Loucy (cell line): ENCODE data around the gene TBCD.
"Not testable (repeated sequence)": the region's sequence is repeated elsewhere in the genome, so short reads cannot be mapped to it uniquely, and the experiment has no call there.

Experiments used
- H2AFZ ChIP-seq: fragments of 200-600 bp; sonication (generic); 2 replicates; pipeline ENCODE4 v1.6.0; 2016; ENCODE audit warnings: antibody characterized with exemption, mild to moderate bottlenecking, low read length, moderate library complexity
- H3F3A ChIP-seq: fragments of 200-600 bp; 2 replicates; pipeline ENCODE4 v1.6.0; 2016; ENCODE audit warnings: antibody characterized with exemption, low read depth, mild to moderate bottlenecking
- H3K27me3 ChIP-seq: fragments of 200-600 bp; sonication (generic); 2 replicates; pipeline ENCODE4 v1.6.1; 2014; ENCODE audit warnings: low read length, mild to moderate bottlenecking; ENCODE audit not compliant: insufficient read depth, poor library complexity, severe bottlenecking
- H3K36me3 ChIP-seq: fragments of 200-600 bp; sonication (generic); 2 replicates; pipeline ENCODE4 v1.6.1; 2016; ENCODE audit warnings: low read length; ENCODE audit not compliant: insufficient read depth
- H3K4me1 ChIP-seq: fragments of 200-600 bp; sonication (generic); 2 replicates; pipeline ENCODE4 v1.5.1; 2014; ENCODE audit warnings: low read length, mild to moderate bottlenecking; ENCODE audit not compliant: insufficient read depth, poor library complexity, severe bottlenecking
- H3K4me2 ChIP-seq: fragments of 200-600 bp; sonication (generic); 2 replicates; pipeline ENCODE4 v1.6.0; 2014; ENCODE audit warnings: antibody characterized with exemption, low read length, low read depth, mild to moderate bottlenecking; ENCODE audit not compliant: poor library complexity, severe bottlenecking
- H3K4me3 ChIP-seq: fragments of 200-600 bp; sonication (generic); 2 replicates; pipeline ENCODE4 v1.5.1; 2014; ENCODE audit warnings: low read length, mild to moderate bottlenecking, mixed read lengths; ENCODE audit not compliant: poor library complexity, severe bottlenecking
- H3K79me2 ChIP-seq: fragments of 200-600 bp; sonication (generic); 2 replicates; pipeline ENCODE4 v1.6.1; 2014; ENCODE audit warnings: low read length; ENCODE audit not compliant: insufficient read depth
- H3K9ac ChIP-seq: fragments of 200-600 bp; sonication (generic); 2 replicates; pipeline ENCODE4 v1.6.0; 2014; ENCODE audit warnings: mild to moderate bottlenecking, low read depth, low read length, moderate library complexity; ENCODE audit not compliant: poor library complexity, severe bottlenecking
- H3K9me2 ChIP-seq: fragments of 200-600 bp; sonication (generic); replicated peaks from 2 replicates; pipeline ENCODE4 v1.6.1; 2016; ENCODE audit warnings: low read depth, low read length, mixed read lengths
- H3K9me3 ChIP-seq: fragments of 200-600 bp; sonication (generic); 2 replicates; pipeline ENCODE4 v1.6.1; 2014; ENCODE audit warnings: mild to moderate bottlenecking, antibody characterized with exemption, low read length, low read depth; ENCODE audit not compliant: insufficient read depth
- H4K20me1 ChIP-seq: fragments of 200-600 bp; sonication (generic); 2 replicates; pipeline ENCODE4 v1.6.0; 2014; ENCODE audit warnings: antibody characterized with exemption, low read length, mild to moderate bottlenecking; ENCODE audit not compliant: insufficient read depth, poor library complexity, severe bottlenecking
- EZH2phosphoT487 ChIP-seq: fragments of 200-600 bp; IDR thresholded peaks from 2 replicates; pipeline ENCODE4 v1.6.1; 2018; ENCODE audit warnings: antibody characterized with exemption, mild to moderate bottlenecking, moderate library complexity, borderline replicate concordance
- TF ChIP-seq, protein P1 (sequence below): fragments of 200-600 bp; sonication (generic); conservative IDR thresholded peaks from 2 replicates; pipeline ENCODE4 v1.5.1; 2014; ENCODE audit warnings: mild to moderate bottlenecking, antibody characterized with exemption, low read length

TBCD gene

DNA sequence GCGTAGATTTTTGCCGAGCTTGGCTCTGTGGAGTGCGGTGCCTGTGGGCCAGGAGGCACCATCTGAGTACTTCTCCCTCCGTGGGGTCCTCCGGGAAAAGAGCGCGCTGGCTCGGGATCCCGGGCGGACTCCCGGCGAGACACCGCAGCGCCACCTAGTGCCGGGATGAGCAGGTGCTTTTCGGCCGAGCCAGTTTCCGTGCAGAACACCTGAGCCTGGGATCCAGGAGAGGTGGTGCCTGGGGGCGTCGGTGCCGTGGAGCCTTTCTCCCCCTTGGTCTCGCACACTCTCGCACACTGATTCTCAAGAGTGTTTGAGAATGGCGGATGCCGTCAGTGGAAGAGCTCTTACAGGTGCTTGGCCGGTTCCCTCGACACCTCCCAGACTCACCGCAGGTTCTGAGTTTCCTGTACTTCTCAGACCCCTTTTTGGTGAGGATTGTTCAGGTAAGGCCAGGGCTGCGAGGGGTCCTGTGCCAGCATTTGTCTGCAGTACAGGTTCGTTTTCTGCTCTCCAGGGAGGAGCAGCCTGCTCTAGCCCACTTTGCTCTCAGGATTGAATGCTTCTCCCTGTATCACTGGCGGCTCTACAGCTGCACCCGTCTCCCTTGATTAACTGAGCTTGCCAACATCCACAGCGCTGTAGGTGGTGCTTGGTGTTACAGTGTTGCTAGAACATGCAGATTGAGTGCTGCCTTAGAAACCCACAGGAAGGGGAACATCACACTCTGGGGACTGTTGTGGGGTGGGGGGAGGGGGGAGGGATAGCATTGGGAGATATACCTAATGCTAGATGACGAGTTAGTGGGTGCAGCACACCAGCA, 23.3 kb downstream of the TBCD start:
- TF ChIP-seq EZH2phosphoT487, result no peak
- TF ChIP-seq, protein P1, sequence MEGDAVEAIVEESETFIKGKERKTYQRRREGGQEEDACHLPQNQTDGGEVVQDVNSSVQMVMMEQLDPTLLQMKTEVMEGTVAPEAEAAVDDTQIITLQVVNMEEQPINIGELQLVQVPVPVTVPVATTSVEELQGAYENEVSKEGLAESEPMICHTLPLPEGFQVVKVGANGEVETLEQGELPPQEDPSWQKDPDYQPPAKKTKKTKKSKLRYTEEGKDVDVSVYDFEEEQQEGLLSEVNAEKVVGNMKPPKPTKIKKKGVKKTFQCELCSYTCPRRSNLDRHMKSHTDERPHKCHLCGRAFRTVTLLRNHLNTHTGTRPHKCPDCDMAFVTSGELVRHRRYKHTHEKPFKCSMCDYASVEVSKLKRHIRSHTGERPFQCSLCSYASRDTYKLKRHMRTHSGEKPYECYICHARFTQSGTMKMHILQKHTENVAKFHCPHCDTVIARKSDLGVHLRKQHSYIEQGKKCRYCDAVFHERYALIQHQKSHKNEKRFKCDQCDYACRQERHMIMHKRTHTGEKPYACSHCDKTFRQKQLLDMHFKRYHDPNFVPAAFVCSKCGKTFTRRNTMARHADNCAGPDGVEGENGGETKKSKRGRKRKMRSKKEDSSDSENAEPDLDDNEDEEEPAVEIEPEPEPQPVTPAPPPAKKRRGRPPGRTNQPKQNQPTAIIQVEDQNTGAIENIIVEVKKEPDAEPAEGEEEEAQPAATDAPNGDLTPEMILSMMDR, result peak; percentile 73
- H3K4me2 ChIP-seq, result peak overlapping the region; percentile 63
- no peaks in the 10 kb centered on the region; the same call in 1 of the 2 replicates for H3F3A ChIP-seq
- peaks cover 22% of the 10 kb centered on the region; the same call in 1 of the 2 replicates for H3K79me2 ChIP-seq
- no peaks in the 10 kb centered on the region for H3K27me3 ChIP-seq
- no peaks in the 10 kb centered on the region for H3K9me2 ChIP-seq
- peaks cover 39% of the 10 kb centered on the region; the same call in 1 of the 2 replicates for H3K36me3 ChIP-seq
- no peaks in the 10 kb centered on the region for H3K9me3 ChIP-seq
- peak overlapping the region; percentile 11 for H3K9ac ChIP-seq
- H3K4me1 ChIP-seq, result peaks cover 18% of the 10 kb centered on the region
- H4K20me1 ChIP-seq, result peaks cover 21% of the 10 kb centered on the region
- no peak overlapping the region for H2AFZ ChIP-seq
- peak overlapping the region; percentile 22 for H3K4me3 ChIP-seq

DNA sequence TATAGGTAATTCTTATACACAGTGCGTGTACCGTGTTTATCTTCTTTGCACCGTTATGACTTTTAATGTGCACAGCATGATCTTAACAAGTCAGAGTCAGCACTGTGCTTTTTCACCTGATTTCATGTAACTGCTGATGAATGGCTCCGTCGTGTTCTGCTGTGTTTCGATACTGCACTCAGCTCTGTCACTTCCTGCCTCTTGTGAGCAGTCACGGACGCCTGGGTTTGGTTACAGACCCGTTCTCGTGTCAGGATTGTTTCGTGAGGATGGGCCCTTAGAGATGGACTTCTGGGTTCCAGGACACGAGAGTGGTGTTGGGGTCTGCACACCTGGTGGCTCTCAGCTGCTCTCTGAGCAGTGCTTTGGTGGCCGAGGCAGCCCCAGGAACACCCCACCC, 24.6 kb downstream of the TBCD start:
- H3K4me1 ChIP-seq, result peaks cover 18% of the 10 kb centered on the region
- peaks cover 30% of the 10 kb centered on the region; the same call in 1 of the 2 replicates for H3K36me3 ChIP-seq
- H3K27me3 ChIP-seq, result no peaks in the 10 kb centered on the region
- H4K20me1 ChIP-seq, result peaks cover 21% of the 10 kb centered on the region
- H3K4me3 ChIP-seq, result no peak overlapping the region
- TF ChIP-seq, protein P1, result no peak
- TF ChIP-seq EZH2phosphoT487, result no peak
- no peak overlapping the region for H2AFZ ChIP-seq
- H3K79me2 ChIP-seq, result peaks cover 28% of the 10 kb centered on the region; the same call in 1 of the 2 replicates
- H3K4me2 ChIP-seq, result no peak overlapping the region
- H3K9me2 ChIP-seq, result no peaks in the 10 kb centered on the region
- no peaks in the 10 kb centered on the region for H3K9me3 ChIP-seq
- H3K9ac ChIP-seq, result no peak overlapping the region
- H3F3A ChIP-seq, result no peaks in the 10 kb centered on the region; the same call in 1 of the 2 replicates

- not testable (repeated sequence) for H3F3A ChIP-seq, H3K9me2 ChIP-seq, H2AFZ ChIP-seq, H3K9ac ChIP-seq, H3K27me3 ChIP-seq, H3K4me2 ChIP-seq, H3K9me3 ChIP-seq, H3K4me3 ChIP-seq
- Histone ChIP-seq H3K36me3 (peaks cover 31% of the 10 kb centered on the region; the same call in 1 of the 2 replicates), H3K4me1 (peaks cover 22% of the 10 kb centered on the region), H4K20me1 (peaks cover 21% of the 10 kb centered on the region), H3K79me2 (peaks cover 32% of the 10 kb centered on the region; the same call in 1 of the 2 replicates)
- TF ChIP-seq, protein P1, result 0 out of 2 replicates have a peak, but pooled peaks have one; percentile 20
These were observed 26.0 kb downstream of the TBCD start for GRCh38 chr17:82777778-82778375.
